AG09309 (cell line): ENCODE measurements around the gene SLFN13.
"Not testable (repeated sequence)": the region's sequence is repeated elsewhere in the genome, so short reads cannot be mapped to it uniquely, and the experiment has no call there.

Experiments
- DNase-seq: peaks from one replicate; pipeline ENCODE4 v3.0.0-alpha.2; 2010; ENCODE audit warnings: low read depth
- H3K4me3 ChIP-seq: 2 replicates; pipeline ENCODE4 v1.5.1; 2011; ENCODE audit warnings: mild to moderate bottlenecking, low read depth, low read length, moderate library complexity; ENCODE audit not compliant: control insufficient read depth
- TF ChIP-seq, protein P1 (sequence below): IDR thresholded peaks from 2 replicates; pipeline ENCODE4 v1.5.1; 2011; ENCODE audit warnings: mild to moderate bottlenecking, low read depth, low read length, inconsistent platforms; ENCODE audit not compliant: insufficient read depth, control insufficient read depth; ENCODE audit errors: missing control alignments

SLFN13 gene

DNA sequence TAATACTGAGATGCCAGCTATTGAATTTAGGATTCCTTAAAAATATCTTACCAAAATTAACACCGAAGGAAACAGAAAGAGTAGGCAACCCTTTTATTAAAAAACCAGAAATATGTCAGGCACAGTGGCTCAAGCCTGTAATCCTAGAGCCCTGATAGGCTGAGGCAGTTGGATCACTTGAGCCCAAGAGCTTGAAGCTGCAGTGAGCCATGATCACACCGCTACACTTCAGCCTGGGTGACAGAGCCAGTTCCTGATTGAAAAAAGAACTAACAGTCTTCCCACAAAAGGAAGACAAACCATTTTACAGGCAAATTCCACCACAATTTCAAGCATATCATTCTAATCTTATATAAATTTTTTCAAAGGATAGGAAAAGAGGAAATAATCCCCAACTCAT lies 31.9 kb downstream of the SLFN13 start:
- TF ChIP-seq, protein P1, sequence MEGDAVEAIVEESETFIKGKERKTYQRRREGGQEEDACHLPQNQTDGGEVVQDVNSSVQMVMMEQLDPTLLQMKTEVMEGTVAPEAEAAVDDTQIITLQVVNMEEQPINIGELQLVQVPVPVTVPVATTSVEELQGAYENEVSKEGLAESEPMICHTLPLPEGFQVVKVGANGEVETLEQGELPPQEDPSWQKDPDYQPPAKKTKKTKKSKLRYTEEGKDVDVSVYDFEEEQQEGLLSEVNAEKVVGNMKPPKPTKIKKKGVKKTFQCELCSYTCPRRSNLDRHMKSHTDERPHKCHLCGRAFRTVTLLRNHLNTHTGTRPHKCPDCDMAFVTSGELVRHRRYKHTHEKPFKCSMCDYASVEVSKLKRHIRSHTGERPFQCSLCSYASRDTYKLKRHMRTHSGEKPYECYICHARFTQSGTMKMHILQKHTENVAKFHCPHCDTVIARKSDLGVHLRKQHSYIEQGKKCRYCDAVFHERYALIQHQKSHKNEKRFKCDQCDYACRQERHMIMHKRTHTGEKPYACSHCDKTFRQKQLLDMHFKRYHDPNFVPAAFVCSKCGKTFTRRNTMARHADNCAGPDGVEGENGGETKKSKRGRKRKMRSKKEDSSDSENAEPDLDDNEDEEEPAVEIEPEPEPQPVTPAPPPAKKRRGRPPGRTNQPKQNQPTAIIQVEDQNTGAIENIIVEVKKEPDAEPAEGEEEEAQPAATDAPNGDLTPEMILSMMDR, result no peak
- no peak overlapping the region for H3K4me3 ChIP-seq
- DNase-seq, result no peak

DNA sequence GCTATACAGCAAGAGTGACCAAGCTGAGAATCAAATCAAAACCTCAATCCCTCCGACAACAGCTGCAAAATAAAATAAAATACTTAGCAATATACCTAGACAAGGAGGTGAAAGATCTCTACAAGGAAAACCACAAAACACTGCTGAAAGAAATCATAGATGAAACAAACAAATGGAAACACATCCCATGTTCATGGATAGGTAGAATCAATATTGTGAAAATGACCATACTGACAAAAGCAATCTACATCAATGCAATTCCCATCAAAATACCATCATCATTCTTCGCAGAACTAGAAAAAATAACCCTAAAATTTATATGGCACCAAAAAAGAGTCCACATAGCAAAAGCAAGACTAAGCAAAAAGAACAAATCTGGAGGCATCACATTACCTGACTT lies 33.9 kb downstream of the SLFN13 start:
- not testable (repeated sequence) for H3K4me3 ChIP-seq, DNase-seq

DNA sequence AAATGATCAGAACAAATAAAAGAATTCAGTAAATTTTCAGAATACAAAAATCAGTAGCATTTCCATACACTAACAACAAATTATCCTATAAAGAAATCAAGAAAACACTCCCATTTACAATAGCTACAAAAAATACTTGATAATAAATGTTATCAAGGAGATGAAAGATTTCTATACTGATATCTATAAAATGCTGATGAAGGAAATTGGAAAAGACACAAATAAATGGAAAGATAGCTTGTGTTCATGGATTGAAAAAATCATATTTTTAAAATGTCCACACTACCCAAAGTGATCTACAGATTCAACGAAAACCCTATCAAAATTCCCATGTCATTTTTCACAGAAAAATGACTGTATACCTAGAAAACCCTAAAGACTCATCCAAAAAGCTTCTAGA lies 34.3 kb downstream of the SLFN13 start:
- DNase-seq, result no peak
- no peak overlapping the region for H3K4me3 ChIP-seq
- TF ChIP-seq, protein P1, result no peak

DNA sequence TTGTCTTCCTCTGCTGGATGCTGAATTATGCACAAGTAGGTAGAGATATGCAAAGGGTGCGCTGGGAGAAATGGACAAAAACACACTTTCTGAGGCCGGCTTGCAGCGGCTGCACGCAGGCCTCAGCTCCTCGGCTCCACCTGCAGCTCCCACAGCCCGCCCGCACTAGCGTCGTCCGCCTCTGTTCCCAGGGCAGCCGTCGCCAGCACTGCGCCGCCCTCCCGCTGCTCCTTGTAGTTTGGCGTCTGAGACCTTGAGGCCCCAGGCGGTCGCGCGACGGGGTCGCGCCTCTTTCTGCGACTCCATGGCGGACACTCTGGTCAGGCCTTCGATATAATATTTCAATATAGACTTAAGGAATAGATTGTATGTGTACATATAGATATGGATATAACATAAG lies 41.0 kb downstream of the SLFN13 start:
- no peak overlapping the region for H3K4me3 ChIP-seq
- TF ChIP-seq, protein P1, result no peak
- no peak for DNase-seq

DNA sequence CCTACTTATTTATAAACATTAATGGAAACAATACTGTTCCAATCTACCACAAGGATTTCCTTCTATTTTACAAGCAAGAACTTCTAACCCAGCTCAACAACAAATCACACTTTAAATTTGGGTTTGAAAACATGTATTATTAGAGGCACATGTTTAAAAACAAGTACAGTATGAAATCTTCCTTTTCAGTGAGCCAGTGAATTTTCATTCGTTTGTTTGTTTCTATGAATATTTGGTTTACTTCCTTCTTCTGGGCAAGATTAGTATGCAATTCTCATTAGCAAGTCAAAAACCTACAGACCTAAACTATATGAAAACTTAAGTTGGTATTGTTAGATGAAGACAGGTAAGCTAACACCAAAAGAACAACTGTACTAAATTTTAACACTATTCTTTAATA lies 42.0 kb downstream of the SLFN13 start:
- H3K4me3 ChIP-seq, result no peak overlapping the region
- TF ChIP-seq, protein P1, result no peak
- DNase-seq, result no peak

DNA sequence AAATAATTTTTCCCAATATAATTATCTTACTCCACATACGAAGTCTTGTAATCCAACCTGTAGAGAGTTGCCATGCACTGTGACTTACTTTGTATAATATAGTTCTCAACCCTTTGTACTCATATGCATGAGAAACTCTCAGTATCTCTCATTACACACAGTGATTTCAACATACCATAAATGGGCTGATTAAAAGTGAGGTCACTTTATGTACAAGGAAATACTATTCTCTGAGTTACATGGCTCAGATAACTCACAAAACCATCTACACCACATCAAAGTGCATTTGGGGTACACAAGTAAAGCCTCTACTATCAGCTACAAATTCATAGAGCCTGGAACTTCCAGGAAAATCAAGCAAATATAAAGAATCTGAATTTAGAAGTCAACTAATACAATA lies 44.2 kb downstream of the SLFN13 start:
- DNase-seq, result no peak
- no peak overlapping the region for H3K4me3 ChIP-seq
- TF ChIP-seq, protein P1, result no peak

DNA sequence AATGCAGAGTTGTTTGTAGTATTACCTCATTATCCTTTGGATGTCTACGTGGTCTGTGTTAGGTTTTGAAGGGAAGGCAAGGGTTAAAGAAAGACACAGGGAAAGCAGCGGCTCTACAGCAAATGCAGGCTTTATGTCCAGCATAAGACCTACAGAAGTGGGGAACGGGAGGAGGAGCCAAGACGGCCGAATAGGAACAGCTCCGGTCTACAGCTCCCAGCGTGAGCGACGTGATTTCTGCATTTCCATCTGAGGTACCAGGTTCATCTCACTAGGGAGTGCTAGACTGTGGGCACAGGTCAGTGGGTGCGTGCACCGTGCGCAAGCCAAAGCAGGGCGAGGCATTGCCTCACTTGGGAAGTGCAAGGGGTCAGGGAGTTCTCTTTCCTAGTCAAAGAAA lies 54.8 kb downstream of the SLFN13 start:
- not testable (repeated sequence) for DNase-seq, H3K4me3 ChIP-seq

DNA sequence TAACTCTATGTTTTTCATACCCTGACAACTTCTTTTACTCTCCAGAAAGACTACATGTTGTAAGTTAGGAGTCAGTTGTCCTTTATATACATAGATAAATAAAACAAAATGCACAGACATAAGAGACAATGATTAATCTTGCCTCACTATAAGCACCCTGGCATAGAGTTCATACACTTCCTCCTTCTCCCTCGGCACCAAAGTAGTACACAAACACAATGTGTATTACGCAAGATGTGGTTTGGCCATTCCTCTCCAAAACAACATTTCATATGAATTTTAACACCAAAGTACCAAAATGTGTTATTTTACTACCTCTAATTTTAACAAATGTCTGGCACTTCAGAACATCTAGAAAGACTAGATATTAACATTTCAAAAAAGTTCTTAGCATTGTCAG lies 57.9 kb downstream of the SLFN13 start:
- no peak overlapping the region for H3K4me3 ChIP-seq
- DNase-seq, result no peak
- TF ChIP-seq, protein P1, result no peak
